Measurements from ENCODE around the gene SLC4A1.

Gene SLC4A1

DNA sequence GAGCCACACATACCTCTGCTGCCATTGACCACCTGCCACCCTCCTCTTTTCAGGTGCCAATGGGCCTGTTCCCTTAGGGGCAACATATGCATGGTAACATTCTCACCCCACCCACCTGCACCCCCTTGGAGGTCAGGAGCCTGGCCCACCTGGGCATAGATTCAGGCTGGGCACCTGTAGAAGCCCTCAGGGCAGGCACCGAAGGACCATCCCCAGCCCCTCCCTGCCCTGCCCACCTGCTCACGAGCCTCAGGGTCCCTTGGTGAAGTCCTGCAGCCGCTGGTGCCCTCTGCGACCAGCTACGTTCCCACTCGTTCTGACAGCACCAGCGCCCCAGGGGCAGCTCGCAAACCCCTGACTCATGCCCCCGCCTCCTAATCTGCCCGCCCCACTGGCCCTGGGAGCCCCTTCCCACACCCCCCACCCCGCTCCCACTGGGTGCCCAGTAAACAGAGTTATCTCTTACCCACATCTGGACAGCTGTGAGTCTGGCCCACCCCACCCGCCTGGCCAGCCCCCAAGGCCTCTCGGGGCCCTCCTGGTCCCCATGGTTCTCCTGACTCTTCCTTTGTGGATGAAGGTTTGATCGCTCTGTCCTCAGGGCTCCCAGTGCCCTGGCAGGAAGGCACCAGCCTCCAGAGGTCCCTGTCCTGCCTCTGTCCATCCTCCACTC, at the start of gene SLC4A1:
SLC4A1 (minus strand) TSS at position 318 of the 673 bp plus-strand sequence. CDS start 5,269 bp downstream, outside the sequence.
- DNase-seq: no peak
- CTCF ChIA-PET: no interaction called here
- Mint-ChIP-seq H3K4me3 (no peak within 1 kb of the TSS), H3K36me3 (no peaks in the 10 kb centered on the region), H3K27me3 (peaks cover 32% of the 10 kb centered on the region), H3K9me3 (no peaks in the 10 kb centered on the region), H3K27ac (no peak within 1 kb of the TSS), H3K4me1 (no peaks in the 10 kb centered on the region)

DNA sequence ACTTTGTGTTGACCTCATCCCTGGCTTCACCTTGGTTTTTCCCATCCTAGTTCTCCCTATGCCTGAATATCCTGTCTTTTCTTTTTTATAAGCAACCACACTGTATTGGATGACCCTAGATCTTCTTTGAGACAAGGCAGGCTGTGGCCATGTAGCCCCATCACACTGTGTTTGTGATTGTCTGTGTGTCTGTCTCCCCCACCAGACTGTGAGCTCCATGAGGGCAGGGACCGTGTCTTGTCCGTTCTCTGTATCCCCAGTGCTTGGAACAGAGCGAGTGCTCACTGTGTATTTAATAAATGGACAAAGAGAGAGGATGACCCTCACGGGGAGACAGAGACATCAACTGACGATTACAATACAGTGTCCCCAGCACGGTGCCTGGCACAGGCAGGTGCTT, 49.6 kb upstream of the SLC4A1 start:
- Mint-ChIP-seq H3K4me3 (no peak overlapping the region), H3K36me3 (peaks cover 6% of the 10 kb centered on the region), H3K9me3 (no peaks in the 10 kb centered on the region), H3K4me1 (peaks cover 20% of the 10 kb centered on the region), H3K27ac (no peak overlapping the region), H3K27me3 (peaks cover 57% of the 10 kb centered on the region)
- CTCF ChIA-PET: interaction anchor here (1.0 to 3.5 kb wide), 2 partner anchors 13 to 108 kb away, joined by 4 to 17 read pairs; no protein-coding TSS in a partner anchor
- no peak for DNase-seq

DNA sequence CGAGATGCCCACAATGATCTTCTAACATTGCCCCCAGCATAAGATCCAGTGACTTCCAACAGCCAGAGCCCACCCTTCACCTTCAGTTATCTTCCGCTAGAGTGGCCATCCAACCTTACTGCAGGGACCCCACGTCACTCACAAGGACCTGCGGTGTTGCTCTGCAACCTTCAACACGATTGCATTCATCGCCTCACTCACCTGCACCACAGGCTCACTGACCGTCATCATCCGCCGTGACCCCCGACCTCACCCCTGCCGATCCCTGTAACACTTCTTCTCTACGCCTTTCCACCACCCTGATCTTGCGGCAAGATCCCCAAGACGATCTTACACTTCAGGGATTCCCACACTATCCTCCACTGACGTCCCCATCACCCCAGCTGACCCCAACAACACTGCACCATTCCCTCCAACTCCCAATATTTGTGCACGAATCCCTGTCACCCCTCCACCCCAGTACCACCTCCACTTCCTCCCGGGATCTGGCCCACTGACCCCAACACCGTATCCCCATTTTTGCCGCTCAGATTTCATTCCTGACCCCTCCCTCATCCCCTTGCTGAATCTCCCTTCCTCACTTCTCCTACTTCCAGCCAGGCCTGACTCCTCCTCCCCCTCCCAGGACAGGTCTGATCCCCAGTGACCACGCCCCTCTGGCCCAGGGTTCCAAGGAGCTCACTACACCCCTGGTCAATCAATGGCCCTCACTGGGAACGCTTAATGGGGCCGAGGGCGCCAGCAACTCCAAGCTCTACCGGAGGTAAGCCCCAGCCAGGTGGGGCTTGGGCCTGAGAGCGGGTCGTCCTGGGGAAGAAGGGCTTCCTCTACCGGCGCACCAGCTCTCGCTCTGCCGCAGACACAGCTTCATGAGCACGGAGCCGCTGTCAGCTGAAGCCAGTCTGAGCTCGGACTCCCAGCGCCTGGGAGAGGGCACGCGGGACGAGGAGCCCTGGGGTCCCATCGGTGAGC, 48.1 kb upstream of the SLC4A1 start:
- no peak for DNase-seq
- Mint-ChIP-seq H3K9me3 (no peaks in the 10 kb centered on the region), H3K27me3 (peaks cover 70% of the 10 kb centered on the region), H3K27ac (no peak overlapping the region), H3K4me3 (peak overlapping the region; percentile 55), H3K4me1 (peaks cover 13% of the 10 kb centered on the region), H3K36me3 (peaks cover 6% of the 10 kb centered on the region)
- CTCF ChIA-PET: interaction anchor here (0.7 to 3.5 kb wide), 4 partner anchors 14 to 337 kb away, joined by 3 to 17 read pairs (median 3); no protein-coding TSS in a partner anchor

DNA sequence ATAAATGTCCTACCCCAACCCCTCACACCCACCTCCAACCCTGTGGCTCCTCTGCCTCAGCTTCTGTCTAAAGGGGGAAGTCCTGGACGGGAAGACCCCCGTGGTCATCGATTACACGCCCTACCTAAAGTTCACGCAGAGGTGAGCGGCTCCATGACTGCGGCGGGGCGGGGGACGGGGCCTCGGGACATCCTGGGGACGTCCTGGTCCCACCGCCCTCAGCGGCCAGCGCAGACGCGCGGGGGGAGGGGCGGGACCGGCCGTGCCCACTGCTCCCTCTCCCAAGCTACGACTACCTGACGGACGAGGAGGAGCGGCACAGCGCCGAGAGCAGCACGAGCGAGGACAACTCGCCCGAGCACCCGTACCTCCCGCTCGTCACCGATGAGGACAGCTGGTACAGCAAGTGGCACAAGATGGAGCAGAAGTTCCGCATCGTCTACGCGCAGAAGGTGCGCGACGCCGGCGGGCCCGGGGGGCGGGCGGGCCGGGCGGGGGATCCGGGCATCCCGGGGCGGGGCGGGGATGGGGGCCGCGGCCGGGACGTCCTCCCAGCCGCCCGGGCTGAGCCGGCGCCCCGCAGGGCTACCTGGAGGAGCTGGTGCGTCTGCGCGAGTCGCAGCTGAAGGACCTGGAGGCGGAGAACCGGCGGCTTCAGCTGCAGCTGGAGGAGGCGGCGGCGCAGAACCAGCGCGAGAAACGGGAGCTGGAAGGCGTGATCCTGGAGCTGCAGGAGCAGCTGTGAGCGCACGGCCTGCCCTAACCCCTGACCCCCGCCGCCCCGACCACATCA, 47.1 kb upstream of the SLC4A1 start:
- peak overlapping the region; percentile 55 for H3K4me3 Mint-ChIP-seq
- H3K36me3 Mint-ChIP-seq: peaks cover 6% of the 10 kb centered on the region
- CTCF ChIA-PET: no interaction called here
- H3K27ac Mint-ChIP-seq: no peak overlapping the region
- no peaks in the 10 kb centered on the region for H3K9me3 Mint-ChIP-seq
- peaks cover 80% of the 10 kb centered on the region for H3K27me3 Mint-ChIP-seq
- peaks cover 13% of the 10 kb centered on the region for H3K4me1 Mint-ChIP-seq
- peak; percentile 67 for DNase-seq

DNA sequence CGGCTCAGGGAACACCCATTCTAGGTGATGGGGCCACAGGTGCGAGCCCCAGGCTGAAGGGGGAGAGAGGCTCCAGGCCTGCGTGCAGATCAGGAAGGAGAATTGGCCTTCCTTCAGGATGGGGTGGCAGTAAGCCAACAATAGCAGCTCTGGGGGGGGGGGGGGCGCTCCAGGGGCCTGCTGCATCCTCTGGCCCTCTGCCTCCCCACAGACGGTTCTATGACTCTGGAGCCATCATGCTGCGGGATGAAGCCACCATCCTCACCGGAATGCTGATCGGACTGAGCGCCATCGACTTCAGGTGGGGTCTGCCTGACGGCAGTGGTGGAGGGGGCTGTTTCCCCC, 46.6 kb upstream of the SLC4A1 start:
- peaks cover 85% of the 10 kb centered on the region for H3K27me3 Mint-ChIP-seq
- peak overlapping the region; percentile 55 for H3K4me3 Mint-ChIP-seq
- no peak for DNase-seq

DNA sequence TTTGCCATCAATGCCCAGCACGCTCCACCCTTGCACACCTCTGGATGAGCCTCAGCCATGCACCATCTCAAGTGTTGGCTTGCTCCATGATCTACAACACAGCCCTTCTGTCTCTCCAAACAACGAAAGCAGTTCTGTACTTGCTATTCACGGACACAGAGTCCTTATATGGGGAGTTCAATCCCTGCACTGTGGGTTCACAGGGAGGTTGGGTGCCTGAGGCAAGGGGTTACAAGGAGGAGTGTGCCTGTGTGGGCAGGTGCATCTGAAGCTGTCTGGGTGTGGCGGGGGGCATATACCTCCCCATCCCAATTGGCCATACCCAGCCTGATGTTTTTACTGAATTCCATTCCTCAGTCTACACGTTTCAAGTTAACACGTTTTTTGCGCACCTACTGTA, 46.1 kb upstream of the SLC4A1 start:
- Mint-ChIP-seq H3K4me1 (peaks cover 20% of the 10 kb centered on the region), H3K27me3 (peaks cover 90% of the 10 kb centered on the region), H3K27ac (no peak overlapping the region), H3K36me3 (no peaks in the 10 kb centered on the region), H3K4me3 (peak overlapping the region; percentile 55), H3K9me3 (no peaks in the 10 kb centered on the region)
- no peak for DNase-seq
- CTCF ChIA-PET: no interaction called here

More for the DNA sequence above, 46.6 kb upstream of the SLC4A1 start:
- CTCF ChIA-PET: no interaction called here
- Mint-ChIP-seq H3K9me3 (no peaks in the 10 kb centered on the region), H3K36me3 (peaks cover 4% of the 10 kb centered on the region), H3K4me1 (peaks cover 17% of the 10 kb centered on the region), H3K27ac (no peak overlapping the region)

DNA sequence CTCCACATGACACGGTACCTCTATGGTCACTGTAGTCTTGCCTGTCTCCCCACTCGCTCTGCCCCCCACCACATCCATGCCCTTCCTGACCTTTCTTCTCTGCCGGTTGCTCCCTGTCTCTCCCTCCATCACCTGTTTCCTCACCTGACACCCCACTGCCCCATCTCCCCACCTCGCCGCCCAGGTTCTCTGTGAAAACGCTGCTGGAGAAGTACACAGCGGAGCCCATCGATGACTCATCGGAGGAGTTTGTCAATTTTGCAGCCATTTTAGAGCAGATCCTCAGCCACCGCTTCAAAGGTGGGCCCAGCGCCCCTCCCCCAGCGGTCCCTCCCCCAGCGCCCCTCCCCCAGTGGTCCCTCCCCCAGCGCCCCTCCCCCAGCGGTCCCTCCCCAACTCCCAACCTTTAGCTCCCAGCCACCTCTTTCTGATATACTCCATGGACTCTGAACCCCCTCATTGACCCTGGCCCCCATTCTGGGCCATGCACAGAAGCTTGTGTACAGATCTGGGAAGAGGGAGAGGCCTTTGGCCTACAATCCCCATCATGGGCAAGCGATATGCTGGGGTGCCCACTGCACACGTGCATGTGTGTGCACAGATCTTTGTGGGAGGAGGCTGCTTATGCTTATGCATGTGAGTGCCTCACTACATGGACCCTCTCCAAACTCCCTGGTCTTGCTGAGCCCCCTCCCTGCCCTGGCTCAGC, 44.6 kb upstream of the SLC4A1 start:
- peaks cover 26% of the 10 kb centered on the region for H3K4me1 Mint-ChIP-seq
- peaks cover 96% of the 10 kb centered on the region for H3K27me3 Mint-ChIP-seq
- no peak for DNase-seq
- H3K27ac Mint-ChIP-seq: no peak overlapping the region
- H3K4me3 Mint-ChIP-seq: no peak overlapping the region
- CTCF ChIA-PET: interaction anchor here (0.9 kb wide), 1 partner anchor 37 kb away, joined by 3 read pairs; no protein-coding TSS in a partner anchor
- H3K9me3 Mint-ChIP-seq: no peaks in the 10 kb centered on the region
- H3K36me3 Mint-ChIP-seq: no peaks in the 10 kb centered on the region

DNA sequence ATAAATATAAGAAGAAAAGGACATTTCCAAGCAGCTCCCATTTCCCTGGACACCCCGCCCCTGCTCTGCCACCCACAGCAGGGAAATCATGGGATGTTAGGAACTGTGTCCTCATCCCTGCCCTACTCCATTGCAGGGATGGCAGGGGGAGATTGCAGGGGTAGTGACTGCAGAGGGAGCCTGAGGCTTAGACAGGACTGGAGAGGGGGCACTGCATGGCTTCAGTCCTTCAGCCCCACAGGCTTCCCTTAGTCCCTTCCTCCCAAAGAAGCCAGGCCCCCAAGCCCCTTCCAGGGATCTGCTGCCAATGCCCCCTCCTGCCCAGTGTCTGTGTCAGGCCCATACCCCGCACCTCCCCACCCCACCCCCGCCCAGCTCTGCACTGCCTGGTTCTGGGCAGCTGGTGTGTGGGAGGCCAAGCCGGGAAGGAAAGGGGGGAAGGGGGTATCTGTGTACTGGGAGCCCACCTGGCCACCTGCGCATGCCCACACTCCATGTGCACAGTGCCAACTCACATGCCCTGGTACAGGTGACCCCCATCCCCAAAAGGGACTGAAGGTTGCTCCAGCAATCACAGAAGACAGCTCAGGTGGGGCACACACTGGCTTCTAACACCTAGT, 43.7 kb upstream of the SLC4A1 start:
- no peaks in the 10 kb centered on the region for H3K9me3 Mint-ChIP-seq
- CTCF ChIA-PET: interaction anchor here (0.7 kb wide), 1 partner anchor 102 kb away, joined by 3 read pairs; no protein-coding TSS in a partner anchor
- peaks cover 30% of the 10 kb centered on the region for H3K4me1 Mint-ChIP-seq

DNA sequence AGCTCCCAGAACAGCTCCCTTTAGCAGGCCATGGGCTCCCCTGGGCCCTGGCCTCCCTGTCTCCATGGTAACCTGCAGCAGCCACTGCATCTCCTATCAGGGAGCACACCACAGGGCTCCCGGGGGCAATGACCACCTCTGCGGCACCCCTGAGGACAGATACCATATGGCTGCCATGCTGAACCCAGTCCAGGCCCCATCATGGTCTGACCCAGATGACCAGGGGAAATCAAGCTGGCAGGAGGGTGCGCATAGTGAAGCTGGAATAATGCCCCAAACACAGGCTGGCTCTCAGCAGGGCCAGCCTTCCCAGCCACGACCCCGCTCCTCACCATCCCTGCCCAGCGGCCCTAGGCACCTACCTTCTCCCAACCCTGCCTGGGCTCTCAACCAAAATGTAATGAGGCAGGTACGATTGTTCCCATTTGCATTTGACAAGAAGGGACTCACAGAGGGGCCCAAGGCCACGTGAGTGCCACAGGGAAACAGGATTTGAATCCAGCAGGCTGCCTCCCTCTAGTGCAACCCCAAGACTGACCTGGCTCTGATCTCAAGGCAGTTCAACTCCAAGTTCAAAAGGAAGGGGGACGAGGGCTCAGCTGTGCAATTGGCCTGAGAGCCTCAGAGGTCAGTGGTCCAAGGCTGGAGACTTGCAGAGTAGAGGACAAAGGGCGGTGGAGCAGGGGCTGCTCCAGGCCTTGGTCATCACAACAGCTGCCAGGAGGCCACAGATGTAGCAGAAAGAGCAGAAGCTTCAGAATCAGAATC, 42.9 kb upstream of the SLC4A1 start:
- CTCF ChIA-PET: interaction anchor here (0.7 kb wide), 1 partner anchor 101 kb away, joined by 3 read pairs; no protein-coding TSS in a partner anchor
- Mint-ChIP-seq H3K4me1 (peaks cover 24% of the 10 kb centered on the region), H3K4me3 (no peak overlapping the region)

More for the DNA sequence above, 43.7 kb upstream of the SLC4A1 start:
- H3K4me3 Mint-ChIP-seq: no peak overlapping the region
- H3K27ac Mint-ChIP-seq: no peak overlapping the region
- peaks cover 96% of the 10 kb centered on the region for H3K27me3 Mint-ChIP-seq
- DNase-seq: no peak
- no peaks in the 10 kb centered on the region for H3K36me3 Mint-ChIP-seq

DNA sequence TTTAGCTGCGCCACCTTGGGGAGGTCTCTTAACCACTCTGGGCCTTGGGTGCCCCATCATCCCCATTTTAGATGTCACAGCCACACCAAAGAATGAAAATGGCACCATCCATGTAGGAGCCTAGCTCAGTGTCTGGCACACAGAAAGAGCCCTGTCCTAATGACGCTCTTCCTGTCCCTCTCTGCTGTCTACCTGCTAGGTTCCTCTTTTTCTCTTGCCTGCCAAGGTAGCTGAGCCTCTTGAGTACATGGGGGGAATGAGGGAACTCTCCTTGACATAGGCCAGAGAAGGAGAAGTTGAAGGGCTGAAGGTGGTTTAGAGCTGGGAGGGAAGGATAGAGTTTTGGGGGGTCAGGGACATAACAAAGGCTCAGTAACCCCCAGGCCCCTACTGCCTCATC, 42.3 kb upstream of the SLC4A1 start:
- CTCF ChIA-PET: no interaction called here

More for the DNA sequence above, 42.9 kb upstream of the SLC4A1 start:
- Mint-ChIP-seq H3K36me3 (no peaks in the 10 kb centered on the region), H3K27ac (no peak overlapping the region), H3K9me3 (no peaks in the 10 kb centered on the region), H3K27me3 (peaks cover 94% of the 10 kb centered on the region)
- no peak for DNase-seq

DNA sequence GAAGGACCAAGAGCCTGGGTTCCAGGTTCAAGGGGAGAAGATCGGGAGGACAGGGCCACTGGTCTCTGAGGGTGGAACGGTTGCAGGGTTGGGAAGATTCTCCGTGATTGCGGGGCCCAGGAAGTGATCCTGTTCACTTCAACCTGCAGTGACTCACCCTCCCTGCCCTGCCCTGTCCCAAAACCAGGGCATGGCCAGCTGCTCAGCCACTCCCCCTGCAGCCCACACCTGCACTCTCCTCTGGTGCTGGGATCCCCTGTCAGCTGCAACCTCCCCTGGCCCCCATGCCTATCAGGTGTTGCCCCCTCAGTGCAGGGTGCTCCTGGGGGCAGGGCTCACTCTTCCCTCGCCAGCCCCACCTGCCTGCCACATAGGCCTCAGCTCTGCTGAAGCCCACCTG, 41.5 kb upstream of the SLC4A1 start:
- Mint-ChIP-seq H3K27ac (no peak overlapping the region), H3K4me3 (no peak overlapping the region), H3K4me1 (peaks cover 20% of the 10 kb centered on the region), H3K36me3 (no peaks in the 10 kb centered on the region), H3K27me3 (peaks cover 93% of the 10 kb centered on the region), H3K9me3 (no peaks in the 10 kb centered on the region)
- CTCF ChIA-PET: no interaction called here
- no peak for DNase-seq

More for the DNA sequence above, 42.3 kb upstream of the SLC4A1 start:
- no peak overlapping the region for H3K27ac Mint-ChIP-seq
- no peak for DNase-seq
- peaks cover 20% of the 10 kb centered on the region for H3K4me1 Mint-ChIP-seq
- H3K4me3 Mint-ChIP-seq: no peak overlapping the region
- peaks cover 94% of the 10 kb centered on the region for H3K27me3 Mint-ChIP-seq
- no peaks in the 10 kb centered on the region for H3K36me3 Mint-ChIP-seq
- no peaks in the 10 kb centered on the region for H3K9me3 Mint-ChIP-seq

DNA sequence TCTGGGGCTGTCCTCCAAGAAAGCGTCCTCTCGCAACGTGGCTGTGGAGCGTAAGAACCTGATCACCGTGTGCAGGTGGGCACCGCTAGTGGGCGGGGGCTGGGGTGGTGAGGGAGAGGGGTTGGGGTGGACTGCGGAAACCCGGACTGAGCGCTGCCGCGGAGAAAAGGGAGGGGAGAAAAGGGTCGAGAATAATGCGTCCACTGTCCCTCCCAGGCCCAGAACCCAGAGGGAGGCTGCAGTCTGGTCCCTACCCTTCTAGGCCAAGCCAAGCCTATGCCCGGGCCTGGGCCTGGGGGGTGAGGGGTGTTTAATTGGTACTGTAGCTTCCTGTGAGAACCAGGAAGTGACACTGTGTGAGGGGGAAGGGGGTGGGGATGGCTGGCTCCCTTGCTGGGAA, 40.9 kb upstream of the SLC4A1 start:
- H3K36me3 Mint-ChIP-seq: no peaks in the 10 kb centered on the region
- H3K9me3 Mint-ChIP-seq: no peaks in the 10 kb centered on the region
- H3K27me3 Mint-ChIP-seq: peaks cover 92% of the 10 kb centered on the region
- CTCF ChIA-PET: no interaction called here
- H3K4me1 Mint-ChIP-seq: peaks cover 21% of the 10 kb centered on the region
- peak; percentile 41 for DNase-seq
- H3K27ac Mint-ChIP-seq: no peak overlapping the region
- peak overlapping the region; percentile 38 for H3K4me3 Mint-ChIP-seq

All from activated naive CD4-positive, alpha-beta T cell treated with anti-CD3 and anti-CD28 coated beads, Interleukin-2, amount 10 ng/mL, durations not matched to agents 7 days and 5 days (primary cell).